ENCODE results near the gene PDX1.

Gene PDX1

DNA sequence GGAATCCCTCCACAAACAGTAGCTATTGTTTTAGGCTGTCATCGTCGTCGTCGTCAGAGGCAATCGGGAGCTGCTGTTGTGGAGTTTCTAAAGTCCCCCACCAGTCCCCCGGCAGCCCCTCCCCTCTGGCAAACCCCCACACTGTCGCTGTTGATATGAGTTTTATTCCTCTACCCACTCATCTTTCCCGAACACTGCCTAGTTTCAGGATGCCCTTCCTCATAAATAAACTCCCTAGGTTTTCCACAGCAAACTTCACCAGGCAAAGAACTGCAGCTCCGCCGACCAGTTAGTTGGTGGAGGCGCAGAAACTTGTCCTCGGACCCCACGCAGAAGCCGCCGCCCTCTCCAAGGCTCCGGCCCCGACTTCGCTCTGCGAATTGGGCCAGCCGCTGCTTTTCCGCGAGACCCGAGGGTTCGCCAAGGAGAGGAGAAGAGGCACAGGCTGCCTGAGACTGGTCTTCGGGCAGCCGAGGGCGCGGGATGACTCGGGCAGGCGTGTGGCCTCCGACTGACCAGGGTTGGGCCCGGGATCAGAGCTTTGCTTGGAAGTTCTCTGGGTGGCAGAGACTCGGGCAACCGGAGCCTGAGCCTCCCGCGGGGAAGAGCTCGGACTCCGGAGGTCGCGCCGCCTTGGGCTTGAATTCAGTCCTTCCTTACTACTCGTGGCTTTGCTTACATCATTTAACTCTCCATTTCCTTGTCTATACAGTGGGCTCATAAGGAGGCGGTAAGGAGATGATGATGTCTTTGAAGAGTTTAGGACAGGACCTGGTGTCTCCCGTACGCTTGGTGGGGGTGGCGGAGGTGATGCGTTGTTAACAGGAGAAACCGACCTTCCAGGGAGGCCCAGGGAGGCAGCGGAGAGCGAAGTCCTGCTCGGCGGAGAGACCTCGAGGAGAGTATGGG is 7.9 kb downstream of the PDX1 start:
- no peak overlapping the region for H3K4me3 Mint-ChIP-seq
- no peaks in the 10 kb centered on the region for H3K9me3 Mint-ChIP-seq
- DNase-seq = no peak
- H3K27me3 Mint-ChIP-seq = peaks cover 95% of the 10 kb centered on the region
- CTCF ChIA-PET = interaction anchor here (0.8 kb wide), 1 partner anchor 33 kb away, joined by 3 read pairs; no protein-coding TSS in a partner anchor
- peak overlapping the region; percentile 58 for H3K27ac Mint-ChIP-seq
- peaks cover 6% of the 10 kb centered on the region for H3K4me1 Mint-ChIP-seq
- peaks cover 1% of the 10 kb centered on the region for H3K36me3 Mint-ChIP-seq

- Mint-ChIP-seq H3K9me3 (no peaks in the 10 kb centered on the region), H3K4me1 (peaks cover 6% of the 10 kb centered on the region), H3K4me3 (no peak overlapping the region), H3K27me3 (peaks cover 89% of the 10 kb centered on the region), H3K36me3 (peaks cover 1% of the 10 kb centered on the region), H3K27ac (peak overlapping the region; percentile 11)
- DNase-seq = no peak
- CTCF ChIA-PET = interaction anchor here (0.8 kb wide), 1 partner anchor 566 kb away, joined by 3 read pairs; no protein-coding TSS in a partner anchor
Measured at GRCh38 chr13:27928353-27928804, 8.6 kb downstream of the PDX1 start.

DNA sequence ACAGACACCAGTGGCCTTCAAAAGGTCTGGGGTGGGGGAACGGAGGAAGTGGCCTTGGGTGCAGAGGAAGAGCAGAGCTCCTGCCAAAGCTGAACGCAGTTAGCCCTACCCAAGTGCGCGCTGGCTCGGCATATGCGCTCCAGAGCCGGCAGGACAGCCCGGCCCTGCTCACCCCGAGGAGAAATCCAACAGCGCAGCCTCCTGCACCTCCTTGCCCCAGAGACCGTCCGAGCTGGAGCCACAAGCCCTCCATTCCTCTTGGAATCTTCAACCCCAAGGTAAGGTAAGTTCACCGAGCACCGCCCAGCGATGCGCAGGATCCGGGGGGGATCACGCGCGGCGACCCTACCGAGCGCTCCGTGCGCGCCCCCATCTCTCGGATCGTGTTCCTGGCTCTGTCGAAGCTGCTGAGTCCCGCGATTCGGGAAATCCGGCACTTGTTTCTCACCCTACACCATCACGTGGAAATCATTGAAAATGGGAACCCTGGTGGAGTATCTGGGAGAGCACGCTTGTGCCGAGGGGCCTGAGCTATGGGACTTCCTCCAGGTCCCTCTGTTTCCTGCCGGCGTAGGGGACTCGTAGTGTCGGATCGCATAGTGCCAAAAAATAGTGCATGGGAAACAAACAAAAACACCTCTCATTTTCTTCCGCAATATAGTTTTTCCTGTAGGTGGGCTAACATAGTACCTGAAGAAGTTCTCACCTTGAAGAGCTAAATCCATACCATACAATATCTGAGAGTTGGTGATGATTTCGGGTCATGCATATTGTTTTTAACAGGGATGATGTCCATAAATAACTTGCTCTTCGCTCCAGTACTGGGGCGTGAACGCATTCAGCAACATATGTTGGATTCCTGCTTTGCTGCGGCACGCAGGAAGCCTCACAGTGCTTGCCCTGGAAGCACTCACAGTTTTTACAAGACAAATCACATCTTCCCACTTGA is 9.3 kb downstream of the PDX1 start:
- CTCF ChIA-PET = interaction anchor here (0.8 to 1.2 kb wide), 2 partner anchors 24 to 567 kb away, joined by 3 read pairs; no protein-coding TSS in a partner anchor
- peak overlapping the region; percentile 11 for H3K27ac Mint-ChIP-seq
- H3K36me3 Mint-ChIP-seq = peaks cover 1% of the 10 kb centered on the region
- H3K9me3 Mint-ChIP-seq = no peaks in the 10 kb centered on the region
- H3K27me3 Mint-ChIP-seq = peaks cover 88% of the 10 kb centered on the region
- no peak overlapping the region for H3K4me3 Mint-ChIP-seq
- DNase-seq = no peak
- H3K4me1 Mint-ChIP-seq = peaks cover 4% of the 10 kb centered on the region

GRCh38 chr13:27929868-27930267 is 10.1 kb downstream of the PDX1 start:
- CTCF ChIA-PET = interaction anchor here (1.2 kb wide), 1 partner anchor 24 kb away, joined by 3 read pairs; no protein-coding TSS in a partner anchor
- Mint-ChIP-seq H3K27ac (no peak overlapping the region), H3K36me3 (no peaks in the 10 kb centered on the region), H3K9me3 (no peaks in the 10 kb centered on the region), H3K27me3 (peaks cover 80% of the 10 kb centered on the region), H3K4me3 (no peak overlapping the region), H3K4me1 (peaks cover 4% of the 10 kb centered on the region)
- DNase-seq = no peak

- CTCF ChIA-PET = interaction anchor here (0.6 to 1.3 kb wide), 5 partner anchors 10 to 64 kb away, joined by 3 to 4 read pairs (median 3); no protein-coding TSS in a partner anchor
- Mint-ChIP-seq H3K36me3 (no peaks in the 10 kb centered on the region), H3K27me3 (peaks cover 51% of the 10 kb centered on the region), H3K27ac (no peak overlapping the region), H3K4me3 (no peak overlapping the region), H3K4me1 (no peaks in the 10 kb centered on the region), H3K9me3 (no peaks in the 10 kb centered on the region)
- no peak for DNase-seq
Measured at GRCh38 chr13:27933118-27933517, 13.3 kb downstream of the PDX1 start.

DNA sequence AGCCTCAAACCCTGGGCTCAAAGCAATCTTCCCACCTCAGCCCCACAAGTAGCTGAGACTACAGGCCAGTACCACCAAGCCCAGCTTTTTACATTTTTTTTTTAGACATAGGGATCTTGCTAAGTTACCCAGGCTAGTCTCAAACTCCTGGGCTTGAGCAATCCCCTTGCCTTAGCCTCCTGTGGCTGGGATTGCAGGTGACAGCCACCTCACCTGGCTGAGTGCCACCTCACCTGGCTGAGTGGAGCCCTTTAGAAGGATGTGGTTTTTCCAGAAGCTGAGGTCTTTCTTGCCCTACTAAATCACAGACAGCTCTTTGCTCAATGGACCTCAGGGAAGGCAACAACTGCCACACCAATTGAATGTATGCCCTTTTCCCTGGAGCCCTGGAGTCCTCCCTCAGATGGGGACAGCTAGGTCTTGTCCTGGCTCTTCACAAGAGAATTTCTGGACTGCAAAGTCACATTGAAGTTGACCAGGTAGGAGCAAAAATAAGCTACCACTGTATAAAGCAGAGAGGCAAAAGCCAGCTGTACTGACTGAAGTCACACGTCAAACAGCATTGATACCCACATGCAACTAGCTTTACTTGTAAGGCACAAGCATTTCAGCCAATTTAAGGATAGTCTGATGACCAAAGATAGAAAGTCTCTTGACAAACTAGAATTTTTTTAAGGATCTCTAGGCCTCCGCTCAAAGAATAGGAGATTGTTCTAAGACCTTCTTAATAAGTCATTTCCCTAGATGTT is 14.0 kb downstream of the PDX1 start:
- Mint-ChIP-seq H3K27ac (no peak overlapping the region), H3K9me3 (no peaks in the 10 kb centered on the region), H3K36me3 (no peaks in the 10 kb centered on the region), H3K4me3 (no peak overlapping the region), H3K27me3 (peaks cover 44% of the 10 kb centered on the region), H3K4me1 (no peaks in the 10 kb centered on the region)
- no peak for DNase-seq
- CTCF ChIA-PET = interaction anchor here (0.6 to 1.3 kb wide), 5 partner anchors 9 to 64 kb away, joined by 3 to 4 read pairs (median 3); no protein-coding TSS in a partner anchor

GRCh38 chr13:27942972-27943371 is 23.2 kb downstream of the PDX1 start:
- Mint-ChIP-seq H3K4me1 (no peaks in the 10 kb centered on the region), H3K9me3 (peaks cover 2% of the 10 kb centered on the region), H3K36me3 (no peaks in the 10 kb centered on the region), H3K27me3 (peaks cover 18% of the 10 kb centered on the region), H3K27ac (no peak overlapping the region), H3K4me3 (no peak overlapping the region)
- CTCF ChIA-PET = interaction anchor here (1.4 to 1.6 kb wide), 2 partner anchors 10 to 11 kb away, joined by 3 to 4 read pairs; no protein-coding TSS in a partner anchor
- no peak for DNase-seq

GRCh38 chr13:27952876-27953675 is 33.3 kb downstream of the PDX1 start:
- Mint-ChIP-seq H3K4me3 (peak overlapping the region; percentile 60), H3K9me3 (no peaks in the 10 kb centered on the region), H3K4me1 (peaks cover 13% of the 10 kb centered on the region), H3K27ac (no peak overlapping the region), H3K36me3 (peaks cover 1% of the 10 kb centered on the region), H3K27me3 (peaks cover 73% of the 10 kb centered on the region)
- CTCF ChIA-PET = interaction anchor here (0.8 to 7.0 kb wide), 18 partner anchors 12 to 968 kb away, joined by 3 to 41 read pairs (median 4); no protein-coding TSS in a partner anchor
- DNase-seq = no peak

DNA sequence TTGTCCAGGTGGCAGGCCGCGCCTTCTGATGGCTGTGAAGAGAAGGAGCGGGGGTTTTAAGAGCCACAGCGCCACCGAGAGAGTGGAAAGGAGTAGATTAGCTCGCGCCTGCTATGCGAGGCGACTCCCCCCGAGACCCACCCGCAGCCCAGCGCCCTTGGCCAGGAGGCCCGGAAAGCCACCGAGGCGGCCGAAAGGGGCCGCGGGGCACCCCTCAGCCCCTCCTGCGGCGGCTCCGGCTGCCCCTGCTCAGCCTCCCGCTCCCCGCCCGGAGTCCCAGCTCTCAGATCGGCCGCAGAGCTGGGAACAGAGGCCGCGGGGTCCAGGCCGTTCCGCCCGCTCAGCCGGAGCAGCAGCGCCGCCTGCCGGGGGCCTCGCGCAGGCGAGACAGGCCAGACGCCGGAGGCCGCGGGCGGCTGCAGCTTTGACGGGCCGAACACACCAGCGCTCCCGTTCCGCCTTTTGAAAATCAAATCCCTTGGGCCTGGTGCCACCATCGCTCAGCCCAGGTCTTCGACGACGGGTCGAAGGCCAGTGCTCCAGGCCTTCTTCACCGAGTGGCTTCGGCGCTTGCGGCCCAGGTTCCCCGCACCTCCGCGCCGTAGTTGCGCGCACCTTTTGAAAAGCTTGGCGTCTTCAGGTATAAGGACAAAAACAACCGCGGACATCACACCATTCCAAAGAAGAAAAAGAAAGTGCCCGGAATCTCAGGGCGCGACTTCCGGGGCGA is 34.0 kb downstream of the PDX1 start:
- Mint-ChIP-seq H3K4me1 (peaks cover 13% of the 10 kb centered on the region), H3K36me3 (peaks cover 1% of the 10 kb centered on the region), H3K27ac (peak overlapping the region; percentile 67), H3K4me3 (peak overlapping the region; percentile 60), H3K27me3 (peaks cover 77% of the 10 kb centered on the region), H3K9me3 (no peaks in the 10 kb centered on the region)
- CTCF ChIA-PET = interaction anchor here (0.8 to 7.0 kb wide), 20 partner anchors 11 to 969 kb away, joined by 3 to 41 read pairs (median 4); no protein-coding TSS in a partner anchor
- DNase-seq = peak; percentile 69

GRCh38 chr13:27954406-27954851 is 34.6 kb downstream of the PDX1 start:
- DNase-seq = no peak
- peaks cover 82% of the 10 kb centered on the region for H3K27me3 Mint-ChIP-seq

DNA sequence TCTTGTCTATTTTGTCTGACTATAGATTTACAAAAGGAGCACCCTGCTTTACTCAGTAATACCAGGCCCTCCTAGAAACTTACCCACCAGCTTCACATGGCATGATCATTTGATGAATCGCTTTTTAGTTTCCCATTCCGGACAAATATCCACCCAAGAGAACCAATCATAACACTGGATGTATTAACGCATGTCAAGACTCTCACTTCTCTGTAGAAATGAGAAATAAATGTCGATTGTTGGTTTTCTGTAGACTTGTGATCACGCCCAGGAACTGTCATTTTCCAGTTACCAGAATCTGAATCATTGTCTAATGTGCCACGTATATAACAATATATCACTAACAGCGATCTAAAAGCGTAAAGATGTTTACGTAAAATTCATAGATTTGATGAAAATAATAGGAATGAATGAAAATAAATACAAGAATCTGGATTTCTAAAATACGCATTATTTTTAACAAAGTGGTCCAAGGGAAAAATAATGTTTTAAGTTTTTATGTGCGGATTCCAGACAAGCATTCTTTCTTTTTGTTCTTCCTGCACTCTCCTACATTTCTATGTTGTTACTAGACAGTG is 35.3 kb downstream of the PDX1 start:
- no peak for DNase-seq
- Mint-ChIP-seq H3K27ac (no peak overlapping the region), H3K36me3 (peaks cover 1% of the 10 kb centered on the region), H3K27me3 (peaks cover 89% of the 10 kb centered on the region), H3K9me3 (no peaks in the 10 kb centered on the region), H3K4me1 (peaks cover 16% of the 10 kb centered on the region), H3K4me3 (no peak overlapping the region)
- CTCF ChIA-PET = interaction anchor here (0.6 to 7.0 kb wide), 7 partner anchors 13 to 581 kb away, joined by 3 to 41 read pairs (median 3); no protein-coding TSS in a partner anchor

More at GRCh38 chr13:27954406-27954851, 34.6 kb downstream of the PDX1 start:
- Mint-ChIP-seq H3K9me3 (no peaks in the 10 kb centered on the region), H3K36me3 (peaks cover 1% of the 10 kb centered on the region), H3K27ac (no peak overlapping the region), H3K4me3 (peak overlapping the region; percentile 57), H3K4me1 (peaks cover 13% of the 10 kb centered on the region)
- CTCF ChIA-PET = interaction anchor here (0.6 to 7.0 kb wide), 14 partner anchors 10 to 969 kb away, joined by 3 to 41 read pairs (median 4); no protein-coding TSS in a partner anchor

Measured in activated naive CD4-positive, alpha-beta T cell treated with anti-CD3 and anti-CD28 coated beads, Interleukin-2, amount 10 ng/mL, durations not matched to agents 7 days and 5 days (primary cell).